GM18508 (cell line): ENCODE results near the gene GSTM4.

Experiments used
- ATAC-seq: cut with Tn5 transposase; IDR thresholded peaks from one replicate; pipeline ENCODE4 v1.9.1; 2021; ENCODE audit warnings: moderate number of reproducible peaks; ENCODE audit not compliant: insufficient read depth, unreplicated experiment

Gene GSTM4

DNA sequence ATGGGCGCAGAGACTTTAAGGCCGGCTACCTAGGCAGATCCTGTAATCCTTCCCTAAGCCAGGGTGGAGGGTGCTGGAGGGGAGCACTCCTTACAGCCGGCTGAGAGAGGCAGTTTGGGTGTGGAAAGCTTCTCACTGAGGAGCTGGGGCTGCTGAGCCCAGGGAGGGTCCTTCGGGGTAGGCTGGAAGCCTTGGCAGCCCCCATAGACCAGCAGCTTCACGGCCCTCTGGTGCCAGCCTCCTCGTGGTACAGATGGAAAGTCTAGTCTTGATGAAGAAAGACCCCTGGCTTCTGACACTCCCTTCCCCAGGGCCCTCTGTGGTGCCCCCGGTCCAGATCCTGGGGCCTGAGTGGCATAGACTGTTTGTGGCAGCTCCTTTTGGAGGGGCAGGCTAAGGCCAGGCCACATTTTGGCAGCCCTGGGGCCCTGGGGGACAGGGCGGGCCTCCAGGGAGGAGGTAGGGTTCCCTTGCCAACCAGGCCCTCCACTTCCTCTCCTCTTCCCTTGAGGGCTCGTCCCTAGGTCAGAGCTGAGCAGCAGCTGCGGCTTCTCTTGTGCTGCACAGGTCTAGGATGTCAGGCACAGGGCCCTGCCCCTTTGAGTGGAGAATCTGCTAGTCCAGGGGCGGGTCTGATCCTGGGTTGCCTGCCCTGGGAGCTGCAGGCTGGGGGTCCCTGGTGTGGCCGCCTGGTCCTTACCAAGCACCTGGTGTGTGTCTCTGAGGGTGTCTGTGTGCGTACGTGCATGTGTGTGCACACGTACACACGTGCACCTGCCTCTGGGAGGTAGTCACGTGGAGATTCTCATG, 31.5 kb upstream of the GSTM4 start:
- ATAC-seq, result no peak

DNA sequence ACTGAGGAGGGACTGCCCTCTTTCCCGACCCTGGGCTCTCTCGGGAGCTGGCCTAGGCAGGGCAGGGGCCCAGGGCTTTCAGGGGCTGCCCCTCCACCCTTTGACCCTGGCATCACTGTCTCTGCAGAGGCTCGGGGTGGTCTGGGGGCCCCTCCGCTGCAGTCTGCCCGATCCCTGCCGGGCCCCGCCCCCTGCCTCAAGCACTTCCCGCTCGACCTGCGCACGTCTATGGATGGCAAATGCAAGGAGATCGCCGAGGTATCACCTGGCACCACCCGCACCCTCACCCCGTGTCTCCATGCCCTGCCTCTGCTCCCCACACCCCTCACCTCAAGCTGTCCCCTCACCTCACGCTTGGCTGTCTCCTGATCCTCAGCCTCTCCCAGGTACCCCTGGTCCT, 30.7 kb upstream of the GSTM4 start:
- no peak for ATAC-seq

DNA sequence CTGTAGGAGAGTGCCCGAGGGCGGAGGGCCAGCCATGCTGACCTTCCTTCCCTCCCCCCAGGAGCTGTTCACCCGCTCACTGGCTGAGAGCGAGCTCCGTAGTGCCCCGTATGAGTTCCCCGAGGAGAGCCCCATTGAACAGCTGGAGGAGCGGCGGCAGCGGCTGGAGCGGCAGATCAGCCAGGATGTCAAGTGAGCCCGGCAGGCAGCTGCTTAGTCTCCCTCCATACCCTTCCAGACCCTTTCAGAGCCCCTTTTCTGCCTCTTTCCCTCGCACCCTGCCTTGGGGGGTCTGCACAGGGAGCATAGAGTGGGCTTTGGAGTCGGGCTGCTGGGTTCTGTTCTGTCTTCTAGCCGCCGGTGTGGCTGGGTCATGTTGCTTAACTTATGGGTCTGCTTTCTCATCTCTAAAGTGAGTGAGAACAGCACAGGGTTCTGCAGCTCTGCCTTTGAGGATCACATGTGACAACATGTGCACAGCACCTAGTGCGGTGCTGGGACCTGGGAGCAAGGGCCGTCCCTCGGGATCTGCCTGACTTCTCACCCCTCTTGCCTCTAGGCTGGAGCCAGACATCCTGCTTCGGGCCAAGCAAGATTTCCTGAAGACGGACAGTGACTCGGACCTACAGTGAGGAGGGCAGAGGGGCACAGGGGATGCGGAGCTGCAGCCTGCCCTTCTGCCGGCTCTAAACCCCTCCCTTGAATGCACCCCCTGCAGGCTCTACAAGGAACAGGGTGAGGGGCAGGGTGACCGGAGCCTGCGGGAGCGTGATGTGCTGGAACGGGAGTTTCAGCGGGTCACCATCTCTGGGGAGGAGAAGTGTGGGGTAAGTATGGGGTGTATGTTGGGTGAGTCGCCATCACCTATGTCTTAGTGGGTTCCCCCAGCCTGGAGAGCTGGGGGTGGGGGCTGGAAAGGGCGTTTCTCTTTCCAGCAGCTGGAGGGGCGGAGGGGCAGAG, 30.0 kb upstream of the GSTM4 start:
- no peak for ATAC-seq

DNA sequence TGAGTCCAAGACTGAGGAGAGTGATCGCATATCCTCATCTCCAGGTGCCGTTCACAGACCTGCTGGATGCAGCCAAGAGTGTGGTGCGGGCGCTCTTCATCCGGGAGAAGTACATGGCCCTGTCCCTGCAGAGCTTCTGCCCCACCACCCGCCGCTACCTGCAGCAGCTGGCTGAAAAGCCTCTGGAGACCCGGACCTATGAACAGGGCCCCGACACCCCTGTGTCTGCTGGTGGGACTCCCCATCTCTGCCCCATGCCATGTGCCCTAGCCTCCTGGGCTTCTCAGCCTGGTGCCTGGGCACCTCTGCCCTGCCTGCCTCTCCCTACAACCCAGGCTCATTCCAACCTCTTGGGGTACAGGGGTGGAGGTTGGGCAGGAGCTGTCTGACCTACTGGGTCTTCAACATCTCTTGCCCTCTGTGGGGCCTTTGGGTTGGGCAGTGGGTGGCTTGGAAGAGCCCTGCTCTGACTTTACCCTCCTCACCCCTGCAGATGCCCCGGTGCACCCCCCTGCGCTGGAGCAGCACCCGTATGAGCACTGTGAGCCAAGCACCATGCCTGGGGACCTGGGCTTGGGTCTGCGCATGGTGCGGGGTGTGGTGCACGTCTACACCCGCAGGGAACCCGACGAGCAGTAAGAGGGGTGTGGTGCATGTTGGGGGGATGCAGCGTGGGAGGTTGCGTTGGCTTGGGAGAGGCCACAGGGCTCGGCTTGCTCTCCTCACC, 29.1 kb upstream of the GSTM4 start:
- ATAC-seq, result no peak

DNA sequence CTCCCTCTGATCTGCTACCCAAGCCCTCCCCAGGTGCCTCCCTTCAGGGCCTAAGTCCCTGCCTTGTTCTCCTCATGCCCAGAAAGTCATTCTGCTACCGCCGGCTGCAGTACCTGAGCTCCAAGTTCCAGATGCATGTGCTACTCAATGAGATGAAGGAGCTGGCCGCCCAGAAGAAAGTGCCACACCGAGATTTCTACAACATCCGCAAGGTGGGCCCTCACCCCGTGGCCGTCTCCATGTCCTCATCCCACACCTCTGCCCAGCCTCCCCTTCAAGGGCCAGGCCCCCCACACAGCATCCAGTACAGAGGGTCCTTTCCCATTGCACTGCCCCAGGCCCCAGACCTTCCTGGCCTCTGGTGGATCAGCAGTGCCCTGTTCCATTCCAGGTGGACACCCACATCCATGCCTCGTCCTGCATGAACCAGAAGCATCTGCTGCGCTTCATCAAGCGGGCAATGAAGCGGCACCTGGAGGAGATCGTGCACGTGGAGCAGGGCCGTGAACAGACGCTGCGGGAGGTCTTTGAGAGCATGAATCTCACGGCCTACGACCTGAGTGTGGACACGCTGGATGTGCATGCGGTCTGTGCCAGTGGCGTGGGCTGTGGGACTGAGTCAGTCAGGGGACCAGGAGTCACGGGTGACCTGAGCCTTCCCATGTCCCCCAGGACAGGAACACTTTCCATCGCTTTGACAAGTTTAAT, 28.1 kb upstream of the GSTM4 start:
- ATAC-seq, result no peak

DNA sequence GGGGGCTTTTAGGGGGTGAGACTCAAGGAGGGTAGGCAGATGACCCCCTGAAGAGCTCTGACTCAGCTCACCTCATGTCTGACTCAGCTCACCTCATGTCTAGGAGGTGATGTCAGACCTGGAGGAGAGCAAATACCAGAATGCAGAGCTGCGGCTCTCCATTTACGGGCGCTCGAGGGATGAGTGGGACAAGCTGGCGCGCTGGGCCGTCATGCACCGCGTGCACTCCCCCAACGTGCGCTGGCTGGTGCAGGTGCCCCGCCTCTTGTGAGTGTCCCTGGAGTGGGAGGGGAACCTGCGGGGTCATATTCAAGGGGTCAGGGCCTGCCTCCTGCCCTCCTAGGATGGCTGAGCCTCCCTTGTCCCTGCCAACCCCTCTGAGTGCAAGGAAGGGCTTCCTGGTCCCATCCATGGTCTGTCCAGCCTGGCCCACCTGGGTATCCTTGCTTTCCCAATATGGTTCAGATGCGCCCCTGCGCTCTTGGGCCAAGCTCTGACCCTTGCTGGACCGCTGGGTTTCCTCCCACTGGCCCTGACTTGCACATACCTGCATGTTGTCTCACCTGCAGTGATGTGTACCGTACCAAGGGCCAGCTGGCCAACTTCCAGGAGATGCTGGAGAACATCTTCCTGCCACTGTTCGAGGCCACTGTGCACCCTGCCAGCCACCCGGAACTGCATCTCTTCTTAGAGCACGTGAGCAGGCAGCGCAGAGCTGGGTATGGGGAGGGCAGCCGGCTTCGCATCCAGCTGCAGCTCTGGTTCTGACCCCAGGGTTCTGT, 27.2 kb upstream of the GSTM4 start:
- ATAC-seq, result no peak

DNA sequence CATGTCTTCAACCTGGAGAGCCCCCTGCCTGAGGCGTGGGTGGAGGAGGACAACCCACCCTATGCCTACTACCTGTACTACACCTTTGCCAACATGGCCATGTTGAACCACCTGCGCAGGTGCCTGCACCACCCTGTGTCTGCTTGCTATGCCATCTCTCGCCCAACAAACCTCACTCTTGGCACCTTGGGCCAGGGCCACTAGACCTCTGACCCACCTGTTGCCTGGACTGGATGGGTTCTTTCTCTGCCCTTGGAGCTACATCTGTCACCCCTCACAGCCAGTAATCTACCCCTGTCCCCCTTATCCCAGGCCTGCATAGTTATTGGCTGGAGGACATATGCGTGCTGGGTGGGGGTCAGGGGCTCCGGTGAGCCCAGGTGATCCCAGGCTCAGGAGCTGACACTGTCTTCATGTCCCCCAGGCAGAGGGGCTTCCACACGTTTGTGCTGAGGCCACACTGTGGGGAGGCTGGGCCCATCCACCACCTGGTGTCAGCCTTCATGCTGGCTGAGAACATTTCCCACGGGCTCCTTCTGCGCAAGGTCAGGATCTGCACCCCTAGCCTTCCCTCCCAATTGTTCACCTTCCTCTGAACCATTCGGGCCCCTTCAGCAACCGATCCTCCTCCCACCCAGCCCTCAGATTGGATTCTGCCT, 26.4 kb upstream of the GSTM4 start:
- no peak for ATAC-seq

GRCh38 chr1:109630081-109630897, 25.6 kb upstream of the GSTM4 start:
- no peak for ATAC-seq

DNA sequence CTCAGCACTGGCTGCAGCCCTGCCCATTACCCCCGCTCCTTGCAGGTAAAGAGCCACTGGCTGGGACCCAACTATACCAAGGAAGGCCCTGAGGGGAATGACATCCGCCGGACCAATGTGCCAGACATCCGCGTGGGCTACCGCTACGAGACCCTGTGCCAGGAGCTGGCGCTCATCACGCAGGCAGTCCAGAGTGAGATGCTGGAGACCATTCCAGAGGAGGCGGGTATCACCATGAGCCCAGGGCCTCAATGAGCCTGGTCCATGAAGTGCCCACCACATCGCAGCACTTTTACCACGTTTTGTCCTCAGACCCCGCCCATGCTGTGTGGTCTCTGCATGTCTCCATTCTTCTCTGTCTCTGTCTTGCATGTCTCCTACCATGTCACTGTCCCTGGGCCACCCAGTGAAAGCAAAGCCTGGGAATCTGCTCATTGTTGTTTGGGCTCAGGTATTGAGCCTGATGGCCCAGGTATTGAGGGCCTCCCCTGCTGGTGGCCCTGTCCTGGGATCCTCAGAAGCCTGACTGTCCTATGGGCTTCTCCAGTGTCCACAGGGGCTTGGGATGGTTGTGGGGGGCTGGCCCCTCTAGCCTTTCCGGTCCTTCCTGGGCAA, 24.9 kb upstream of the GSTM4 start:
- no peak for ATAC-seq

- ATAC-seq, result no peak
Measured at GRCh38 chr1:109631513-109632505, 24.1 kb upstream of the GSTM4 start.

DNA sequence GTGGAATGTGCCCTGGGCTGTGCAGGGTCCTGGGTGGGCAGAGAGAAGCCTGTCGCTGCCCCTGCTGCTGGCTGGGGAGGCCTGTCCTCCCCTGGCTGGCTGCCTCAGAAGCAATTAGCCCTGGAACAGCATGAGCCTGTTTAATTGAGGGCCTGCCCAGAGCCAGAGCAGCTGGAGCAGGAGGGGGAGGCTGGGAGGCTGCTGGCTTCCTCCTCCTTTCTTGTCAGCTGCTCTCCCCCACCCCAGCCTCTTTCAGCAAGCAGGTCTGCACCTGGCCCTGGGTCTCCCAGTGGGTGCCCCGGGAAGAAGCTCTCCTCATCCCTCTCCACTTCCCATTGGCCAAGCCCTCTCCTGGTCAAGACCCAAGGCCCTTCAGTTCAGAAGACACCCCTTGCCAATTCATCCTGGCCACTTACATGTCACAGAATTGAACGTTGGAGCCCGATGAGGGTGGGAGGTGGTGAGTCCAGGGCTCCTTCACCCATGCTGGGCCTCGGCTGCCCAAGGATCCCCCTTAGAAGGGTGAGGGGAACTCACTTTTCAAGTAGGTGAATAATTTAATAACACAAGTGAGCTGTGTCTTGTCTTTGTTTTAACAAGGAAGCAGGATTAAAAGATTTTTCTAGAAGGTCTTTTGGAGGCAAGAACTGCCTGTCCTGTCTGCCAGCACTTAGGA, 23.1 kb upstream of the GSTM4 start:
- no peak for ATAC-seq

GRCh38 chr1:109634292-109634691, 21.6 kb upstream of the GSTM4 start:
- ATAC-seq, result no peak

DNA sequence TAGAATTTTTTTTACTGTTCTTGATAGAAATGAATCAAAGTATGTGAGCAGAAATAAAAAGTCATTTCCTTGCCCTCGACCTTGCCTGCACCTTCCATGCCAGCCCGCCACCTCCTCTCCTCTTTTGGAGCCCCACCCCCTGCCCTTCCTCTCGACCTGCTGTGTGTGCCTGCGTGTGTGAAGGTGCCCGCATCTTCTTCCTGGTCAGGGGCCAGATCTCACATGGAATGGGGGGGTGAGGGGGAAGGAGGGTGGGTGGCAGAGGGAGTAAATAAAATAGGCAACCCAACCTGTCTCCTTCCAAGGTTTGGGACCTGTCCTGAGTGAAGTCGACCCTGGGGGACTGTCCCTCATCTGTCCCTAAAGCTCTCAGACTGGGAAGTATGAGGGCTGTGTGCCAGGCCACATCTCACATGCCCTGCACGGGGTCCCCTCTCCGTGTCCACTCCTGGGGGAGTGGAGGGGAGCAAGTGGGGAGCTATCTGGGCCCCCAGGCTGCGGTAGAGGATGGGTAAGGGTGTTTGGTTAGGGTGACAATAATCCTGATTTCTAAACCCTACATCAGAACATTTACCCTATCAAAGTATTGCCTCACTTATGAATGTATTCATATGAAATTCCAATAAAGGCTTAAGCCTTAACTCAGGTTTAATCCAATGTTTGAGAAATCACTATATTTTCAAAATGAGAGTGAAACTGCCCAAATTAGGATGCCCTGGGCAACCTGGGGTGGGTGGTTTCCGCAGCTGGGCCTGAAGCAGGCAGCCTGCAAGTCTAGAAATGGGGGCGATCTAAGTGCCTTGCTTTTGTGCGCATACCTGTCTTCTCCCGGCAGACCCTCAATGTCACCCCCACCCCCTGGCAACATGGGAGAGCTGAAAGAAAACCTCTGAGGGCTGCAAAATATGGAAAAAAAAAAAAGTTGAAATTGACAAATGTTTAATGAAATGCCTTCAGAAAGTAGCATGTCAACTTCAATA, 20.8 kb upstream of the GSTM4 start:
- ATAC-seq, result no peak

GRCh38 chr1:109635862-109636200, 20.1 kb upstream of the GSTM4 start:
- no peak for ATAC-seq
